Germinal center (tissue), 1 donor: Measurements from ENCODE around the gene NPHS1.
A peak's percentile ranks its signal among the peaks of the same experiment; 100 is the strongest.
"Not testable (repeated sequence)": the region's sequence is repeated elsewhere in the genome, so short reads cannot be mapped to it uniquely, and the experiment has no call there.

Experiments used
- DNase-seq: peaks from one replicate; pipeline ENCODE4 v3.0.0; 2012; ENCODE audit warnings: mixed read lengths, low spot score

The NPHS1 gene

GRCh38 chr19:35848486-35848885 is 3.8 kb downstream of the NPHS1 start:
- DNase-seq = no peak

GRCh38 chr19:35847911-35848310 is 4.4 kb downstream of the NPHS1 start:
- no peak for DNase-seq

- no peak for DNase-seq
These were observed 6.2 kb downstream of the NPHS1 start for GRCh38 chr19:35846038-35846668.

- no peak for DNase-seq
These were observed 6.9 kb downstream of the NPHS1 start for GRCh38 chr19:35845215-35846037.

GRCh38 chr19:35844482-35845214 is 7.7 kb downstream of the NPHS1 start:
- DNase-seq = no peak

GRCh38 chr19:35843676-35844481 is 8.4 kb downstream of the NPHS1 start:
- DNase-seq = no peak

- DNase-seq = no peak
These were observed 9.5 kb downstream of the NPHS1 start for GRCh38 chr19:35842666-35843272.

GRCh38 chr19:35841961-35842595 is 10.2 kb downstream of the NPHS1 start:
- DNase-seq = no peak

GRCh38 chr19:35836096-35836495 is 16.2 kb downstream of the NPHS1 start:
- not testable (repeated sequence) for DNase-seq

GRCh38 chr19:35833972-35834371 is 18.3 kb downstream of the NPHS1 start:
- DNase-seq = no peak

- DNase-seq = no peak
These were observed 20.2 kb downstream of the NPHS1 start for GRCh38 chr19:35832054-35832453.

- DNase-seq = no peak
These were observed 21.3 kb downstream of the NPHS1 start for GRCh38 chr19:35830986-35831385.

GRCh38 chr19:35828692-35829301 is 23.5 kb downstream of the NPHS1 start:
- peak; percentile 38 for DNase-seq

GRCh38 chr19:35824150-35824549 is 28.2 kb downstream of the NPHS1 start:
- no peak for DNase-seq

- DNase-seq = no peak
These were observed 29.7 kb downstream of the NPHS1 start for GRCh38 chr19:35822579-35822978.

GRCh38 chr19:35818445-35818844 is 33.9 kb downstream of the NPHS1 start:
- no peak for DNase-seq

GRCh38 chr19:35816846-35817245 is 35.5 kb downstream of the NPHS1 start:
- DNase-seq = no peak

- no peak for DNase-seq
These were observed 36.0 kb downstream of the NPHS1 start for GRCh38 chr19:35816262-35816661.

- DNase-seq = no peak
These were observed 39.0 kb downstream of the NPHS1 start for GRCh38 chr19:35813043-35813890.
